CMK (cell line): ENCODE results near the gene CD40.

Source experiments
- DNase-seq: peaks from one replicate; pipeline ENCODE4 v3.0.0-alpha.2; 2010; ENCODE audit warnings: low read depth

Gene CD40

GRCh38 chr20:46173652-46174468 lies 55.7 kb downstream of the CD40 start:
- DNase-seq, result no peak

- no peak for DNase-seq
Observed at GRCh38 chr20:46174469-46175126, 56.5 kb downstream of the CD40 start.

DNA sequence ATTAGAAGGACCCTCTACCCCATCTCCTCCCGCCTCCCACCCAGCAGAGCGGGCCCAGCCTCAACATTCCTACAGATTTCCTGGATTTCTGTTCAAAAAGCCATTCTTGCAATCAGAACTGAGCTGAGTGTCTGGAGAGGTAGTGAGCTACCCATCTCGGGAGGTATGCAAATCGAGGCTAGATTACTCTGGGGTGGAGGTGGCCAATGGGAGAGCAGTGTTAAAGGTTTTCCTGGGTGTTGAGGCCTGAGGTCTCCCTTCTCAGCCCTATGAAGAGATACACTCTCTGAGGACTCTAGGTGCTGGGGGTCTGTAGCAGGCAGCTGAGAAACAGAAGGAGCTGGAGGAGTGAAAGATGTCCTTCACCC lies 57.0 kb downstream of the CD40 start:
- no peak for DNase-seq

DNA sequence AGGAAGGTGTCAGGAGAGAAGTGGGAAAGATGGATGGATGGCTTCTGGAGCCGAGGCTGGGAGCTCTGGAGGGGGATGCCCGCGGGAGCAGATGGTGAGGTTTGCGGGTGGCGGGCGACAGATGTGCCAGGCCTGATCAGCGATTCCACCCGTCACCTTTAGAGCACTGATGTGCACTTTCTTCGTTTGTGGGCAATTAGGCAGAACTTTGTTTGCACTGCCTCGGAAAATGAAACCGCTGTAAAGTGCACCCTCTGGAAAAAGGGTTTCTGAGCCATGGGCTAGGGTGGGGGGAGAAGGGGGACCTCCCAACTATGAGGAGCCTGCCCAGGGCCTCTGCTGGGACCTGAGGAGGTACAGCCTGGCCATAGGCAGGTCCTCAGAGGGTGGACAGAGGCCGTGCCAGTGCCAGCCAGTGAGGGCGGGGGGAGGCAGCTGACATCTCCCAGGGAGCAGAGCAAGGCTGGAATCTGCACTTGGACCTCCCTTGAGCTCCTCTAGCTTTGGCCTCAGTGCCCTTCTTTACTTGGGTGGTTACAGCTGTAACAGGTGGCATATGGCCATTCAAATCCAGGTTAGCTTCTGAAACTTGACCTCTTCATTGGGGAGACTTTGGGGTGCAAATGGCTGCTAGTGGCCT lies 58.7 kb downstream of the CD40 start:
- no peak for DNase-seq

DNA sequence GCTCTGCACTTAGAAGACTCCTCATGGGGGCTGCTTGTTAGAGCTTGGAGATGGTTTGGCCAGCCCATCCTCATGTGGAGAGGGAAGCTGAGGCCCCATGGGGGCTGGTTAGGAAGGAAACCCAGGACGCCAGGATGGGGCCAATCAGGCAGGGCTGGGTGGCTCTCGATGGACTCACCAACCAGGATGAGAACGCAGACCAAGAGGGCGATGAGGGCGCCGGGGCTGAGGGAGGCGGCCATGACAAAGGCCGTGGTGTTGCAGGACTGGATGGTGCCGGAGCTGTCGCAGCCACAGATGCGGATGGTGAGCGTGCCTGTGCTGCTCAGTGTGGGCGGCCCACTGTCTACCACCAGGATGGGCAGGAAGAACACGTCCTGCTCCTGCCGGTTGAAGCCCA lies 59.7 kb downstream of the CD40 start:
- no peak for DNase-seq

- DNase-seq, result no peak
Observed at GRCh38 chr20:46178891-46179290, 60.8 kb downstream of the CD40 start.
